ENCODE results near the gene PPIP5K1. TPM values are rescaled to one million over a fixed set of nuclear protein-coding genes. Genes with fewer than 3 reads are reported as not detected.
A peak's percentile ranks its signal among the peaks of the same experiment; 100 is the strongest.

The PPIP5K1 gene
- total and polyA plus RNA-seq, 9 of the 15 experiments (the other 6 are each of a cell fraction or from before 2014, with no cell fraction given), result 2.5 to 74.6 (median 35.1) TPM

GRCh38 chr15:43514241-43515057 is 75.6 kb downstream of the PPIP5K1 start (continued):
- TF ChIP-seq BMI1 (IDR thresholded peaks at IDR 0.05; ENCODE audit: low read length), result no peak
- no peak for TF ChIP-seq SIN3B (IDR thresholded peaks at IDR 0.05; ENCODE audit: low read depth)
- no peak for TF ChIP-seq CSDE1 (IDR thresholded peaks at IDR 0.05)
- TF ChIP-seq CBFB (CRISPR knock-in tag; IDR thresholded peaks at IDR 0.05), result no peak
- TF ChIP-seq FUS (optimal IDR thresholded peaks at IDR 0.05; ENCODE audit: low read depth, low read length), result no peak
- TF ChIP-seq RREB1 (CRISPR knock-in tag; IDR thresholded peaks at IDR 0.05), result no peak
- no peak for TF ChIP-seq ZNF354B (CRISPR knock-in tag; IDR thresholded peaks at IDR 0.05)
- TF ChIP-seq MLLT1 (IDR thresholded peaks at IDR 0.05), result peak in 1 of 2 experiments; percentile 80; a peak in 1 of 4 replicates
- TF ChIP-seq FOS (IDR thresholded peaks at IDR 0.05; ENCODE audit: extremely low read depth, insufficient read length), result no peak
- TF ChIP-seq ZNF140 (CRISPR knock-in tag; IDR thresholded peaks at IDR 0.05), result no peak
- TF ChIP-seq HDAC1 (IDR thresholded peaks at IDR 0.05), result peak in 1 of 2 experiments; percentile 57; a peak in 1 of 4 replicates
- no peak for TF ChIP-seq JUN (IDR thresholded peaks at IDR 0.05; ENCODE audit: borderline replicate concordance, low read depth, low read length)
- TF ChIP-seq JUN (CRISPR knock-in tag; IDR thresholded peaks at IDR 0.05; ENCODE audit: borderline replicate concordance), result no peak
- TF ChIP-seq, protein P1, sequence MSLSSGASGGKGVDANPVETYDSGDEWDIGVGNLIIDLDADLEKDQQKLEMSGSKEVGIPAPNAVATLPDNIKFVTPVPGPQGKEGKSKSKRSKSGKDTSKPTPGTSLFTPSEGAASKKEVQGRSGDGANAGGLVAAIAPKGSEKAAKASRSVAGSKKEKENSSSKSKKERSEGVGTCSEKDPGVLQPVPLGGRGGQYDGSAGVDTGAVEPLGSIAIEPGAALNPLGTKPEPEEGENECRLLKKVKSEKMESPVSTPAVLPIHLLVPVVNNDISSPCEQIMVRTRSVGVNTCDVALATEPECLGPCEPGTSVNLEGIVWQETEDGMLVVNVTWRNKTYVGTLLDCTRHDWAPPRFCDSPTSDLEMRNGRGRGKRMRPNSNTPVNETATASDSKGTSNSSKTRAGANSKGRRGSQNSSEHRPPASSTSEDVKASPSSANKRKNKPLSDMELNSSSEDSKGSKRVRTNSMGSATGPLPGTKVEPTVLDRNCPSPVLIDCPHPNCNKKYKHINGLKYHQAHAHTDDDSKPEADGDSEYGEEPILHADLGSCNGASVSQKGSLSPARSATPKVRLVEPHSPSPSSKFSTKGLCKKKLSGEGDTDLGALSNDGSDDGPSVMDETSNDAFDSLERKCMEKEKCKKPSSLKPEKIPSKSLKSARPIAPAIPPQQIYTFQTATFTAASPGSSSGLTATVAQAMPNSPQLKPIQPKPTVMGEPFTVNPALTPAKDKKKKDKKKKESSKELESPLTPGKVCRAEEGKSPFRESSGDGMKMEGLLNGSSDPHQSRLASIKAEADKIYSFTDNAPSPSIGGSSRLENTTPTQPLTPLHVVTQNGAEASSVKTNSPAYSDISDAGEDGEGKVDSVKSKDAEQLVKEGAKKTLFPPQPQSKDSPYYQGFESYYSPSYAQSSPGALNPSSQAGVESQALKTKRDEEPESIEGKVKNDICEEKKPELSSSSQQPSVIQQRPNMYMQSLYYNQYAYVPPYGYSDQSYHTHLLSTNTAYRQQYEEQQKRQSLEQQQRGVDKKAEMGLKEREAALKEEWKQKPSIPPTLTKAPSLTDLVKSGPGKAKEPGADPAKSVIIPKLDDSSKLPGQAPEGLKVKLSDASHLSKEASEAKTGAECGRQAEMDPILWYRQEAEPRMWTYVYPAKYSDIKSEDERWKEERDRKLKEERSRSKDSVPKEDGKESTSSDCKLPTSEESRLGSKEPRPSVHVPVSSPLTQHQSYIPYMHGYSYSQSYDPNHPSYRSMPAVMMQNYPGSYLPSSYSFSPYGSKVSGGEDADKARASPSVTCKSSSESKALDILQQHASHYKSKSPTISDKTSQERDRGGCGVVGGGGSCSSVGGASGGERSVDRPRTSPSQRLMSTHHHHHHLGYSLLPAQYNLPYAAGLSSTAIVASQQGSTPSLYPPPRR (CRISPR knock-in tag; IDR thresholded peaks at IDR 0.05; ENCODE audit: borderline replicate concordance), result no peak
- peak; percentile 55; the same call in 1 of the 2 replicates for TF ChIP-seq EHMT2 (IDR thresholded peaks at IDR 0.05)
- peak; percentile 40; the same call in 1 of the 2 replicates for TF ChIP-seq MTA3 (IDR thresholded peaks at IDR 0.05; ENCODE audit: borderline replicate concordance)

All from K562 (cell line).